ENCODE data around the gene PKDREJ. TPM values are rescaled to one million over a fixed set of nuclear protein-coding genes. Genes with fewer than 3 reads are reported as not detected.

The PKDREJ gene
- total RNA-seq, 1 experiment from 2014 or later, result 0.02 TPM

GRCh38 chr22:46294784-46295183 is 31.6 kb upstream of the PKDREJ start:
- Mint-ChIP-seq H3K27me3 (ENCODE audit: low read depth) (no peaks in the 10 kb centered on the region; the same call in 1 of the 2 replicates), H3K4me3 (peak overlapping the region; percentile 78)

GRCh38 chr22:46293577-46294260 is 30.6 kb upstream of the PKDREJ start:
- no peak for DNase-seq (ENCODE audit: low spot score)
- Mint-ChIP-seq H3K27ac (no peak overlapping the region), H3K4me1 (peaks cover 19% of the 10 kb centered on the region), H3K9me3 (no peaks in the 10 kb centered on the region), H3K27me3 (ENCODE audit: low read depth) (no peaks in the 10 kb centered on the region; the same call in 1 of the 2 replicates), H3K36me3 (peaks cover 13% of the 10 kb centered on the region), H3K4me3 (no peak overlapping the region)
- CTCF ChIA-PET, result no interaction called here
- no peak for ATAC-seq
- POLR2A ChIA-PET, result no interaction called here
- TF ChIP-seq FOXJ3 (CRISPR knock-in tag; IDR thresholded peaks at IDR 0.05; ENCODE audit: borderline replicate concordance), result no peak
- TF ChIP-seq EMX1 (CRISPR knock-in tag; IDR thresholded peaks at IDR 0.05), result no peak
- TF ChIP-seq ZNF232 (CRISPR knock-in tag; IDR thresholded peaks at IDR 0.05), result no peak
- no peak for TF ChIP-seq ZNF512 (CRISPR knock-in tag; IDR thresholded peaks at IDR 0.05; ENCODE audit: borderline replicate concordance)
- no peak for TF ChIP-seq GABPB1 (CRISPR knock-in tag; IDR thresholded peaks at IDR 0.05)
- no peak for TF ChIP-seq SOX15 (CRISPR knock-in tag; IDR thresholded peaks at IDR 0.05)
- TF ChIP-seq SMAD4 (CRISPR knock-in tag; IDR thresholded peaks at IDR 0.05), result no peak
- TF ChIP-seq ZNF219 (CRISPR knock-in tag; IDR thresholded peaks at IDR 0.05; ENCODE audit: borderline replicate concordance), result no peak
- TF ChIP-seq ZNF121 (CRISPR knock-in tag; IDR thresholded peaks at IDR 0.05), result no peak
- TF ChIP-seq ZNF671 (CRISPR knock-in tag; IDR thresholded peaks at IDR 0.05), result no peak
- TF ChIP-seq USF1 (CRISPR knock-in tag; IDR thresholded peaks at IDR 0.05), result no peak

More at GRCh38 chr22:46294784-46295183, 31.6 kb upstream of the PKDREJ start:
- H3K4me1 Mint-ChIP-seq, result peaks cover 27% of the 10 kb centered on the region
- ChIA-PET CTCF (no interaction called here), POLR2A (no interaction called here)
- ATAC-seq (no peak), DNase-seq (ENCODE audit: low spot score) (no peak)
- no peaks in the 10 kb centered on the region for H3K9me3 Mint-ChIP-seq
- peaks cover 23% of the 10 kb centered on the region for H3K36me3 Mint-ChIP-seq
- no peak for TF ChIP-seq ATF6 (CRISPR knock-in tag; IDR thresholded peaks at IDR 0.05)
- TF ChIP-seq ETV6 (CRISPR knock-in tag; IDR thresholded peaks at IDR 0.05), result no peak
- TF ChIP-seq PRRX2 (CRISPR knock-in tag; IDR thresholded peaks at IDR 0.05), result no peak
- no peak for TF ChIP-seq E2F5 (CRISPR knock-in tag; IDR thresholded peaks at IDR 0.05)
- TF ChIP-seq STAT6 (CRISPR knock-in tag; conservative IDR thresholded peaks at IDR 0.05; ENCODE audit: low read depth), result no peak
- TF ChIP-seq EMX1 (CRISPR knock-in tag; IDR thresholded peaks at IDR 0.05), result no peak
- TF ChIP-seq ZMAT4 (CRISPR knock-in tag; IDR thresholded peaks at IDR 0.05), result no peak
- TF ChIP-seq MXD4 (CRISPR knock-in tag; IDR thresholded peaks at IDR 0.05; ENCODE audit: borderline replicate concordance), result no peak
- TF ChIP-seq PREB (CRISPR knock-in tag; IDR thresholded peaks at IDR 0.05; ENCODE audit: borderline replicate concordance), result no peak
- TF ChIP-seq ELF4 (CRISPR knock-in tag; IDR thresholded peaks at IDR 0.05; ENCODE audit: low read depth), result no peak
- no peak for TF ChIP-seq SMAD4 (CRISPR knock-in tag; IDR thresholded peaks at IDR 0.05)
- TF ChIP-seq JAZF1 (CRISPR knock-in tag; IDR thresholded peaks at IDR 0.05), result no peak
- no peak for TF ChIP-seq SMAD3 (CRISPR knock-in tag; IDR thresholded peaks at IDR 0.05; ENCODE audit: borderline replicate concordance)
- H3K27ac Mint-ChIP-seq, result no peak overlapping the region
